NCI-H146 treated with DMSO at 0.1 percent for 48 hours (cell line): ENCODE data around the gene VPS9D1.

Source experiments
- DNase-seq: peaks from one replicate; lab custom pipeline; 2025; ENCODE audit not compliant: unreplicated experiment; lab: John Stamatoyannopoulos, UW

VPS9D1 gene

GRCh38 chr16:89720813-89721545, at the start of gene VPS9D1, which contains the start of gene ZNF276:
TSS of gene VPS9D1 (minus strand) at chr16:89720898. CDS start at chr16:89720861, 37 bp downstream.
TSS of gene ZNF276 (plus strand) at chr16:89721537. CDS start at chr16:89721641, 104 bp downstream.
- DNase-seq, result peak; percentile 26

- no peak for DNase-seq
These were observed 49.7 kb upstream of the VPS9D1 start for GRCh38 chr16:89770367-89770766.

GRCh38 chr16:89765292-89765830, 44.7 kb upstream of the VPS9D1 start:
- DNase-seq, result no peak

GRCh38 chr16:89764711-89765201, 44.1 kb upstream of the VPS9D1 start:
- DNase-seq, result no peak

GRCh38 chr16:89761304-89761922, 40.7 kb upstream of the VPS9D1 start:
- DNase-seq, result no peak

GRCh38 chr16:89759746-89760340, 39.1 kb upstream of the VPS9D1 start:
- no peak for DNase-seq

GRCh38 chr16:89749637-89750036, 28.9 kb upstream of the VPS9D1 start:
- DNase-seq, result no peak

GRCh38 chr16:89748921-89749320, 28.2 kb upstream of the VPS9D1 start:
- no peak for DNase-seq

- DNase-seq, result no peak
These were observed 27.4 kb upstream of the VPS9D1 start for GRCh38 chr16:89748076-89748475.

- no peak for DNase-seq
These were observed 25.3 kb upstream of the VPS9D1 start for GRCh38 chr16:89746043-89746442.

- no peak for DNase-seq
These were observed 24.1 kb upstream of the VPS9D1 start for GRCh38 chr16:89744813-89745212.

GRCh38 chr16:89742948-89743347, 22.2 kb upstream of the VPS9D1 start:
- DNase-seq, result no peak

- DNase-seq, result no peak
These were observed 20.8 kb upstream of the VPS9D1 start for GRCh38 chr16:89741342-89742014.

- DNase-seq, result no peak
These were observed 18.7 kb upstream of the VPS9D1 start for GRCh38 chr16:89739383-89739782.

- no peak for DNase-seq
These were observed 18.0 kb upstream of the VPS9D1 start for GRCh38 chr16:89738538-89739317.

GRCh38 chr16:89738072-89738377, 17.3 kb upstream of the VPS9D1 start:
- DNase-seq, result no peak

- no peak for DNase-seq
These were observed 16.8 kb upstream of the VPS9D1 start for GRCh38 chr16:89737341-89738071.

- DNase-seq, result no peak
These were observed 15.9 kb upstream of the VPS9D1 start for GRCh38 chr16:89736554-89736953.

GRCh38 chr16:89733792-89734191, 13.1 kb upstream of the VPS9D1 start:
- DNase-seq, result no peak

GRCh38 chr16:89733322-89733721, 12.6 kb upstream of the VPS9D1 start:
- DNase-seq, result no peak
